Measurements from ENCODE around the gene VEZT.

VEZT gene

GRCh38 chr12:95205016-95205624 is 12.5 kb upstream of the VEZT start:
- DNase-seq = peak in 1 of 2 experiments; percentile 30
- TF ChIP-seq POLR2A (IDR thresholded peaks at IDR 0.05; ENCODE audit: low read length) (no peak), GATA1 (IDR thresholded peaks at IDR 0.05; ENCODE audit: low read depth, low read length) (no peak)

- TF ChIP-seq POLR2A (IDR thresholded peaks at IDR 0.05; ENCODE audit: low read length) = no peak
- DNase-seq = peak; percentile 34 to 57
These were observed 11.9 kb upstream of the VEZT start for GRCh38 chr12:95205685-95206084.

GRCh38 chr12:95206916-95207315 is 10.7 kb upstream of the VEZT start:
- TF ChIP-seq GATA1 (IDR thresholded peaks at IDR 0.05; ENCODE audit: low read depth, low read length) = no peak
- TF ChIP-seq POLR2A (IDR thresholded peaks at IDR 0.05; ENCODE audit: low read length) = no peak
- DNase-seq = no peak

- TF ChIP-seq GATA1 (IDR thresholded peaks at IDR 0.05; ENCODE audit: low read depth, low read length) = no peak
- TF ChIP-seq POLR2A (IDR thresholded peaks at IDR 0.05; ENCODE audit: low read length) = no peak
- no peak for DNase-seq
These were observed 10.2 kb upstream of the VEZT start for GRCh38 chr12:95207407-95207806.

- DNase-seq = no peak
These were observed 8.9 kb upstream of the VEZT start for GRCh38 chr12:95208678-95209077.

GRCh38 chr12:95212586-95212985 is 5.0 kb upstream of the VEZT start:
- DNase-seq = no peak

More at GRCh38 chr12:95208678-95209077, 8.9 kb upstream of the VEZT start:
- TF ChIP-seq POLR2A (IDR thresholded peaks at IDR 0.05; ENCODE audit: low read length) (no peak), GATA1 (IDR thresholded peaks at IDR 0.05; ENCODE audit: low read depth, low read length) (no peak)

GRCh38 chr12:95213119-95213518 is 4.5 kb upstream of the VEZT start:
- DNase-seq = no peak
- TF ChIP-seq GATA1 (IDR thresholded peaks at IDR 0.05; ENCODE audit: low read depth, low read length) (no peak), POLR2A (IDR thresholded peaks at IDR 0.05; ENCODE audit: low read length) (no peak)

More at GRCh38 chr12:95212586-95212985, 5.0 kb upstream of the VEZT start:
- no peak for TF ChIP-seq POLR2A (IDR thresholded peaks at IDR 0.05; ENCODE audit: low read length)
- TF ChIP-seq GATA1 (IDR thresholded peaks at IDR 0.05; ENCODE audit: low read depth, low read length) = no peak

GRCh38 chr12:95213928-95214327 is 3.7 kb upstream of the VEZT start:
- no peak for DNase-seq
- TF ChIP-seq GATA1 (IDR thresholded peaks at IDR 0.05; ENCODE audit: low read depth, low read length) (no peak), POLR2A (IDR thresholded peaks at IDR 0.05; ENCODE audit: low read length) (no peak)

- no peak for DNase-seq
- no peak for TF ChIP-seq GATA1 (IDR thresholded peaks at IDR 0.05; ENCODE audit: low read depth, low read length)
- TF ChIP-seq POLR2A (IDR thresholded peaks at IDR 0.05; ENCODE audit: low read length) = no peak
These were observed 3.1 kb upstream of the VEZT start for GRCh38 chr12:95214466-95214865.

- DNase-seq = peak; percentile 15 to 28
- TF ChIP-seq GATA1 (IDR thresholded peaks at IDR 0.05; ENCODE audit: low read depth, low read length) = no peak
- no peak for TF ChIP-seq POLR2A (IDR thresholded peaks at IDR 0.05; ENCODE audit: low read length)
These were observed 1.7 kb upstream of the VEZT start for GRCh38 chr12:95215949-95216348.

- no peak for TF ChIP-seq GATA1 (IDR thresholded peaks at IDR 0.05; ENCODE audit: low read depth, low read length)
- DNase-seq = peak; percentile 59 to 66
These were observed 763 bp upstream of the VEZT start for GRCh38 chr12:95216711-95217376.

- DNase-seq = peak; percentile 80 to 84
- TF ChIP-seq POLR2A (IDR thresholded peaks at IDR 0.05; ENCODE audit: low read length) (no peak), GATA1 (IDR thresholded peaks at IDR 0.05; ENCODE audit: low read depth, low read length) (no peak)
These were observed 835 bp downstream of the VEZT start for GRCh38 chr12:95218150-95219133.

GRCh38 chr12:95220190-95220589 is 2.6 kb downstream of the VEZT start:
- no peak for TF ChIP-seq POLR2A (IDR thresholded peaks at IDR 0.05; ENCODE audit: low read length)
- no peak for TF ChIP-seq GATA1 (IDR thresholded peaks at IDR 0.05; ENCODE audit: low read depth, low read length)

GRCh38 chr12:95220726-95221125 is 3.1 kb downstream of the VEZT start:
- no peak for TF ChIP-seq POLR2A (IDR thresholded peaks at IDR 0.05; ENCODE audit: low read length)
- TF ChIP-seq GATA1 (IDR thresholded peaks at IDR 0.05; ENCODE audit: low read depth, low read length) = no peak
- no peak for DNase-seq

More at GRCh38 chr12:95220190-95220589, 2.6 kb downstream of the VEZT start:
- DNase-seq = no peak
